CD14-positive monocyte (primary cell): ENCODE measurements around the gene GABBR2. TPM values are rescaled to one million over a fixed set of nuclear protein-coding genes. Genes with fewer than 3 reads are reported as not detected.

Source experiments
- DNase-seq, 3 donors: peaks; one replicate each; pipeline ENCODE4 v3.0.0-alpha.2; 2011 to 2022
- H2AFZ ChIP-seq: 2 replicates; pipeline ENCODE4 v1.6.0; 2012; ENCODE audit warnings: mild to moderate bottlenecking, low read depth, low read length, inconsistent platforms; ENCODE audit not compliant: insufficient read depth, poor library complexity, severe bottlenecking
- H3K27ac ChIP-seq, 2 donors: 1 replicate in 1 of 2; 2 replicates in 1 of 2; pipeline ENCODE4 v1.5.1; 2012 to 2013; ENCODE audit warnings: low read length in 2 of 2, control low read depth in 1 of 2, inconsistent platforms in 1 of 2, low read depth in 1 of 2, mild to moderate bottlenecking in 1 of 2
- H3K27me3 ChIP-seq, 2 donors: one replicate each; pipeline versions ENCODE4 v1.6.0 to v1.6.1; 2011 to 2013; ENCODE audit warnings: low read length in 2 of 2; ENCODE audit not compliant: control insufficient read depth in 2 of 2, insufficient read depth in 2 of 2
- H3K36me3 ChIP-seq, 2 donors: replicated peaks in 1 of 2; 1 replicate in 1 of 2; 2 replicates in 1 of 2; pipeline versions ENCODE4 v1.5.1 to v1.6.1; 2012 to 2013; ENCODE audit warnings: low read length in 2 of 2, control low read depth in 1 of 2, inconsistent platforms in 1 of 2, mild to moderate bottlenecking in 1 of 2; ENCODE audit not compliant: insufficient read depth in 2 of 2, control insufficient read depth in 1 of 2
- H3K4me1 ChIP-seq, 2 donors: 1 replicate in 1 of 2; 2 replicates in 1 of 2; pipeline versions ENCODE4 v1.5.1 to v1.6.1; 2012 to 2013; ENCODE audit warnings: low read length in 2 of 2, control low read depth in 1 of 2, inconsistent platforms in 1 of 2, mild to moderate bottlenecking in 1 of 2, moderate library complexity in 1 of 2; ENCODE audit not compliant: insufficient read depth in 2 of 2, control insufficient read depth in 1 of 2
- H3K4me2 ChIP-seq: replicated peaks from 2 replicates; pipeline ENCODE3; 2012; ENCODE audit warnings: low read length, moderate library complexity, mild to moderate bottlenecking; ENCODE audit not compliant: poor library complexity, severe bottlenecking; ENCODE audit errors: extremely low read depth
- H3K4me3 ChIP-seq, 3 experiments: fragments of 200-600 bp in 1 of 3; sonication (generic) in 1 of 3; replicated peaks in 1 of 3; 1 replicate in 2 of 3; 2 replicates in 1 of 3; pipeline ENCODE4 v1.5.1; 2011 to 2013; ENCODE audit warnings: low read length in 3 of 3, mild to moderate bottlenecking in 3 of 3, control low read depth in 2 of 3, low read depth in 2 of 3, inconsistent platforms in 1 of 3, moderate library complexity in 1 of 3
- H3K79me2 ChIP-seq: 2 replicates; pipeline ENCODE4 v1.6.0; 2012; ENCODE audit warnings: mild to moderate bottlenecking, control low read depth, inconsistent platforms, low read length, moderate library complexity; ENCODE audit not compliant: insufficient read depth
- H3K9ac ChIP-seq: 2 replicates; pipeline ENCODE4 v1.6.0; 2017; ENCODE audit warnings: low read length, mild to moderate bottlenecking; ENCODE audit not compliant: insufficient read depth, poor library complexity, severe bottlenecking
- H3K9me3 ChIP-seq, 2 donors: replicated peaks in 1 of 2; 1 replicate in 1 of 2; 2 replicates in 1 of 2; pipeline versions ENCODE4 v1.5.1 to v1.6.1; 2012 to 2013; ENCODE audit warnings: low read length in 2 of 2, control low read depth in 1 of 2; ENCODE audit not compliant: control insufficient read depth in 1 of 2, insufficient read depth in 1 of 2
- H4K20me1 ChIP-seq: 2 replicates; pipeline ENCODE4 v1.6.0; 2012; ENCODE audit warnings: mild to moderate bottlenecking, low read length, control low read depth, moderate library complexity; ENCODE audit not compliant: insufficient read depth
- H3K27ac Mint-ChIP-seq, 7 donors: one replicate each; pipeline ENCODE4 v1.8.0; 2020; ENCODE audit warnings: mild to moderate bottlenecking in 7 of 7, mixed read lengths in 7 of 7, moderate library complexity in 6 of 7, inconsistent platforms in 2 of 7
- H3K27me3 Mint-ChIP-seq, 3 donors: one replicate each; pipeline ENCODE4 v1.8.0; 2021 to 2022; ENCODE audit warnings: low read depth in 3 of 3, mild to moderate bottlenecking in 3 of 3, mixed read lengths in 3 of 3, moderate library complexity in 3 of 3, inconsistent platforms in 1 of 3
- H3K36me3 Mint-ChIP-seq, 2 donors: one replicate each; pipeline ENCODE4 v1.8.0; 2020; ENCODE audit warnings: mixed read lengths in 2 of 2, inconsistent platforms in 1 of 2, mild to moderate bottlenecking in 1 of 2
- H3K4me1 Mint-ChIP-seq: one replicate; pipeline ENCODE4 v1.8.0; 2020; ENCODE audit warnings: mild to moderate bottlenecking, mixed read lengths
- H3K4me3 Mint-ChIP-seq, 2 donors: one replicate each; pipeline ENCODE4 v1.8.0; 2020; ENCODE audit warnings: mild to moderate bottlenecking in 2 of 2, mixed read lengths in 2 of 2, moderate library complexity in 1 of 2
- H3K9me3 Mint-ChIP-seq, 7 donors: one replicate each; pipeline ENCODE4 v1.8.0; 2020 to 2022; ENCODE audit warnings: mixed read lengths in 7 of 7, mild to moderate bottlenecking in 6 of 7, moderate library complexity in 6 of 7, inconsistent platforms in 2 of 7
- WGBS: methylation state at CpG from one replicate; pipeline ENCODE4 v1.1.5; 2013; ENCODE audit warnings: missing lambda C conversion rate; ENCODE audit not compliant: insufficient coverage; 5-methylcytosine and 5-hydroxymethylcytosine counted together
- intact Hi-C, 2 donors: fragments of 100-400 bp; cut with micrococcal nuclease; formaldehyde crosslinking; loops; one replicate each; pipeline versions ENCODE4 v1.15.0 to v1.15.1; 2023
- polyA plus RNA-seq, 3 donors: library from polyadenylated mRNA; depleted of rRNA in 1 of 3; unstranded in 2 of 3; stranded (reverse) in 1 of 3; fragments of 300-500 nt in 2 of 3; fragments of >200 nt in 1 of 3; fragmentation: Illumina TruSeq in 2 of 3; gene quantifications; 1 replicate in 2 of 3; 2 replicates in 1 of 3; pipeline ENCODE4 v1.2.3, GENCODE V29; 2012 to 2021
- TF ChIP-seq, protein P1 (sequence below): fragments of 200-600 bp; IDR thresholded peaks from one replicate; pipeline ENCODE4 v1.8.0; 2022; ENCODE audit warnings: antibody characterized with exemption, mild to moderate bottlenecking

The GABBR2 gene
- polyA plus RNA-seq, 3 donors, result not detected

- no peak overlapping the region for H3K27ac ChIP-seq
- Mint-ChIP-seq H3K27me3 (peaks cover 34 to 66% (median 38%) of the 10 kb centered on the region in 3 donors), H3K27ac (peak overlapping the region in 1 of 7 donors; percentile 11), H3K4me3 (peak overlapping the region; percentile 73 to 79), H3K4me1 (peaks cover 20% of the 10 kb centered on the region), H3K9me3 (peaks cover 0 to 6% (median 4%) of the 10 kb centered on the region in 7 donors), H3K36me3 (no peaks in the 10 kb centered on the region)
- no peaks in the 10 kb centered on the region for H3K36me3 ChIP-seq
- H2AFZ ChIP-seq, result peak overlapping the region; percentile 3
- peaks cover 13 to 24% of the 10 kb centered on the region in 2 donors for H3K27me3 ChIP-seq
- DNase-seq, result no peak
- no peaks in the 10 kb centered on the region for H3K79me2 ChIP-seq
- H3K4me3 ChIP-seq, result peak overlapping the region in 1 of 3 experiments; percentile 59
- intact Hi-C loops, result no loop called here
- TF ChIP-seq, protein P1, sequence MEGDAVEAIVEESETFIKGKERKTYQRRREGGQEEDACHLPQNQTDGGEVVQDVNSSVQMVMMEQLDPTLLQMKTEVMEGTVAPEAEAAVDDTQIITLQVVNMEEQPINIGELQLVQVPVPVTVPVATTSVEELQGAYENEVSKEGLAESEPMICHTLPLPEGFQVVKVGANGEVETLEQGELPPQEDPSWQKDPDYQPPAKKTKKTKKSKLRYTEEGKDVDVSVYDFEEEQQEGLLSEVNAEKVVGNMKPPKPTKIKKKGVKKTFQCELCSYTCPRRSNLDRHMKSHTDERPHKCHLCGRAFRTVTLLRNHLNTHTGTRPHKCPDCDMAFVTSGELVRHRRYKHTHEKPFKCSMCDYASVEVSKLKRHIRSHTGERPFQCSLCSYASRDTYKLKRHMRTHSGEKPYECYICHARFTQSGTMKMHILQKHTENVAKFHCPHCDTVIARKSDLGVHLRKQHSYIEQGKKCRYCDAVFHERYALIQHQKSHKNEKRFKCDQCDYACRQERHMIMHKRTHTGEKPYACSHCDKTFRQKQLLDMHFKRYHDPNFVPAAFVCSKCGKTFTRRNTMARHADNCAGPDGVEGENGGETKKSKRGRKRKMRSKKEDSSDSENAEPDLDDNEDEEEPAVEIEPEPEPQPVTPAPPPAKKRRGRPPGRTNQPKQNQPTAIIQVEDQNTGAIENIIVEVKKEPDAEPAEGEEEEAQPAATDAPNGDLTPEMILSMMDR, result no peak
- H4K20me1 ChIP-seq, result no peaks in the 10 kb centered on the region
- peak overlapping the region; percentile 62 for H3K4me2 ChIP-seq
- no peaks in the 10 kb centered on the region for H3K9me3 ChIP-seq
- WGBS, result 38% methylated on average over 2 of the region's 3 CpGs
- no peak overlapping the region for H3K9ac ChIP-seq
- H3K4me1 ChIP-seq, result peaks cover 15 to 20% of the 10 kb centered on the region in 2 donors
Measured at GRCh38 chr9:98576354-98576753, 132.4 kb downstream of the GABBR2 start.

DNA sequence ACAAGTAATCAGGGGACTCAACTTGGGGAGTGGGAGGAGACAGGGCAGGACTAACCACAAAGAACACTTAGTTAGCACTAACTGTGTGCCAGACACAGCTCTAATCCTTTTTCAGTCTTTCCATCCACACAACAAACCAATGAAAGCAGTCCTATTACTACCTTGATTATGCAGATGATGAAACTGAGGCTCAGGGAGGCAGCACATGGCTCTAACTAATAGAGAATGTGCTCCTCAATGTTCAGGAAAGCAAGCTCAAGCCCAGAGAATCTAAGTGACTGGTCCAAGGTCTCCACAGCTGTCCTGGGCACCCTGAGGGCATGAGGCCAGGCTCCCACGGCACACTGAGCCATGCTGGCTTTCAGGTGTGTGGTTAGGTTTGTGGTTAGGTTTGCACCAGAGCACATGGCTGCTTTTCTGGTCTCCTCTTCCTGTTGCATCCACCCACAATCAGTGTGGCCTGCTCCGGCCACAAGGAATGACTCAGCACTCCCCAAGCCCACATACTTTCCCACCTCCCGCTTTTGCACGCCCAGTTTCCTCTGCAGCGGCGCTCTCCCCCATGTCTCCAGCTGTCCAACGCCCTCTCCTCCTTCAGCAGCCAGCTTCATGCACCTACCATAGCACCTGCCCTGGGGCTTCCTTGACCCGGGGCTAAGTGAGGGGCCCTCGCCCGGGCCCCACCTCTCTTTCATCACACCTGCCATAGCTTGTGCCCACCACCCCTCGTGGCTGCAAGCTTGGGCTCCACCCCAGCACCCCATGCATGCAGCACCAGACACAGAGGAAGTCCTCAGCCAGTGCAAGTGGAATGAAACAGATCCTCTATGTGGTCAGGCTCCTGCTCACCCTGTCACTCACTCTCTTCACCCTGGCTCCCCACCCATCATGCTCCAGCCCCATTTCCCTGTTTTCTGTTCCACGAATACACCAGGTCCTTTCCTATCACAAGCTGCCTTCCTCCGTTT, 133.1 kb downstream of the GABBR2 start:
- H2AFZ ChIP-seq, result peak overlapping the region; percentile 3

More for the DNA sequence above, 133.1 kb downstream of the GABBR2 start:
- Histone ChIP-seq H3K27me3 (peaks cover 13 to 24% of the 10 kb centered on the region in 2 donors), H3K9ac (no peak overlapping the region), H3K9me3 (no peaks in the 10 kb centered on the region), H3K27ac (no peak overlapping the region), H3K4me3 (peak overlapping the region in 1 of 3 experiments; percentile 59), H3K36me3 (no peaks in the 10 kb centered on the region), H3K4me2 (peak overlapping the region; percentile 62), H3K79me2 (no peaks in the 10 kb centered on the region), H4K20me1 (no peaks in the 10 kb centered on the region), H3K4me1 (peaks cover 15 to 20% of the 10 kb centered on the region in 2 donors)
- Mint-ChIP-seq H3K36me3 (no peaks in the 10 kb centered on the region), H3K4me1 (peaks cover 20% of the 10 kb centered on the region), H3K27ac (peak overlapping the region in 3 of 7 donors; percentile 30 to 77 (median 77)), H3K27me3 (peaks cover 35 to 63% (median 40%) of the 10 kb centered on the region in 3 donors), H3K9me3 (peaks cover 0 to 6% (median 4%) of the 10 kb centered on the region in 7 donors), H3K4me3 (peak overlapping the region; percentile 73 to 79)
- intact Hi-C loops, result no loop called here
- TF ChIP-seq, protein P1, result no peak
- DNase-seq, result peak; percentile 9 to 31 (median 16)
- under 1% methylated on average over 12 of the region's 13 CpGs for WGBS
